HG02798 (cell line): ENCODE measurements around the gene LMBR1L.
"Not testable (repeated sequence)": the region's sequence is repeated elsewhere in the genome, so short reads cannot be mapped to it uniquely, and the experiment has no call there.

Experiments
- ATAC-seq: cut with Tn5 transposase; IDR thresholded peaks from one replicate; pipeline ENCODE4 v1.9.1; 2021; ENCODE audit warnings: mild to moderate bottlenecking; ENCODE audit not compliant: unreplicated experiment, poor library complexity

The LMBR1L gene

DNA sequence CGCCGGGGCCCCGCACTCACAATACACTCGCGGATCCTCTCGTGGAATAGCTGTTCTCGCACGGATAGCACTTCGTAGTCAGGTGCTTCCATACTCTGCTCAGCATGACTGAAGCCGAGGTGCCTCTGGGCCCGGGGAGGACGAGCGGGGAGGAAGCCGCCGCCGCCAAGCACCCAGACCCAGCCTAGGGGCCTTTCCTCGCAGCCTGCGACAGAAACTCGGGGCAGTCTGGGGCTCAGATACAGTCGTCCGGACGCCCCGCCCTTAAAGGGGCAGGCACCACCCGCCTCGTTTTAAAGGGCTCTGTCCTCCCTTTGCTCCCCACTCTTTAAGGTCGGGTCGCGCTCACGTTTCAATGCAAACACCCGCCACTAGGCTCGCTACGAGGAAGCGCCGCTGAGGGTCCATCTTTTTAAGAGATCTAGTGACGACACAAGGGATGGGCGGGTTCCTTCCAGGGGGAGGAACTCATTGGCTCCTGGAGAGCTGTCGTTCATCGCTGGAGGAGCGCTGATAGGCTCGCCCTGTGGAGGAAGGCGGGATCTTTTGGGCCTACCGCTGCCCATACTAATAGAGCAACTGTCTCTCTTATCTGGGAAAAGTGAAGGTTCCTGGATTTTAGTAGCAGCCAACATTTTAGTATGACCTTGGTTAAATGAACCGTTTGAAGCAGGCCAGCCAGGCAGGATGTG lies at the start of gene LMBR1L:
Gene LMBR1L (minus strand): TSS at position 384 of the 692 bp plus-strand sequence. CDS start 292 bp downstream, at position 92.
- peak; percentile 99 for ATAC-seq

DNA sequence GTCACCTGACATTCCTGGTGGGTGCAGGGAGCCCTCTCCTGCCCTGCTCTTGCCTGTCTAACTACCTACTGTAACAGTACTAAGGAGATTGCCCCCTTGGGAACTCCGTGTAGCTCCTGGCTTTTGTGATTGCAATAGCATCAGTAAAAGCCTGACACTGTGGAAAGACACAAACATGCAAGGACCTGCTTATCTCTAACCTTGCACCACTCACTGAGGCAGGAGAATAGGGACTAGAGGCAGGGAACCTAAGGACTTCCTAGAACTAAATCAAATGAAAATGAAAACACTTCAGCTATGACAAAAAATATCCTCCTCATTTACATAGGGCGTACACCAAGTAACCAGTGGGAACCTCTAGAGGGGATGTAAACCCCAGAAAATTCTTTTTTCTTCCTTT lies 49.8 kb upstream of the LMBR1L start:
- ATAC-seq = no peak

DNA sequence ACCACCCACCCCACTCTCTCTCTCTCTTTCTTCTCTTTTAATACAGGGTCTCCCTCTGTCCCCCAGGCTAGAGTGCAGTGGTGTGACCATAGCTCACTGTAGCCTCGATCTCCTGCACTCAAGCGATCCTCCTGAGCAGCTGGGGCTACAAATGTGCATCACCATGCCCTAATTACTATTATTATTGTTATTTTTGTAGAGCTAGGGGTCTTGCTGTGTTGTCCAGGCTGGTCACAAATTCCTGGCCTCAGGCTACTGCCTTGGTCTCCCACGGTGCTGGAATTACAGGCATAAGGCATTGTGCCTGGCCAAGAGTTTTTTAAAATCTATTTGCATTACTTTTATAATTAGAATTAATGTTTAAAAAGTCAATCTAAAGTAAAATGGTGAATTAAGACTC lies 43.6 kb upstream of the LMBR1L start:
- no peak for ATAC-seq

- ATAC-seq = no peak
Measured at GRCh38 chr12:49147384-49147783, 36.7 kb upstream of the LMBR1L start.

DNA sequence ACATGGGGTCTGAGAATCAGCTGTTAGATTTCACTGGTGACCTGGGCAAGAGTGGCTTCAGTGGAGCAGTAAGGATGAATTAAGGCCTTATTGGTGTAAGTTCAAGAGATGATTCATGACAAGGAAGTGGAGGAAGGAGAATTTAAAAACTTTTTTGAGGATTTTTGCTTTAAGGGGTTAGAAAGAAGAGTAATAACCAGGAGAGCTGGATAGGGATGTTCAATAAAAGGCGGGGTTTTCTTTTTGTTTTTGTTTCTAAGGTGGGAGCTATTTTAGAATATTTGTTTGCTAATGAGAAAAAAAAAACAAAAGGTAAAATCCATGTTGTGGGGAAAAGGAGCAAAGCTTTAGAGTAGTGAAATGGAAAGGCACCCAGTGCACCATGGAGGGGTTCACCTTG lies 35.8 kb upstream of the LMBR1L start:
- no peak for ATAC-seq

DNA sequence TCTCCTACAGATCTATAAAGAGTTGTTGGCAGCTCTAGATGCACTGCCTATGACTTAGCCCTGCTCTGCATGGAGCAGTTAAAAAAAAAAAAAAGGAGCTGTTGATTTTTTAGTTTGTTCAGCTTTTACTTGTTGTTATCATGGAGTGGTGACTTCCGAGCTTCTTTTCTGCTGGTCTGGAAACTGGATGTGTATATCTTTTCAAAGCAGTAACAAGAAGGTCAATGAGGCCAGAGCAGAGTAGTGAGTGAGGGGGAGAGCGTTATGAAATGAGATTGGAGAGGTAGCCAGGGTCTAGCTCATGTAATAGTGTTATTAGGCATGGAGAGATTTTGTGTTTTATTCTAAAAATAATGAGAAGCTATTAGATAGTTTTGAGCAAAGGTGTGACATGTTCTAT lies 33.7 kb upstream of the LMBR1L start:
- no peak for ATAC-seq

DNA sequence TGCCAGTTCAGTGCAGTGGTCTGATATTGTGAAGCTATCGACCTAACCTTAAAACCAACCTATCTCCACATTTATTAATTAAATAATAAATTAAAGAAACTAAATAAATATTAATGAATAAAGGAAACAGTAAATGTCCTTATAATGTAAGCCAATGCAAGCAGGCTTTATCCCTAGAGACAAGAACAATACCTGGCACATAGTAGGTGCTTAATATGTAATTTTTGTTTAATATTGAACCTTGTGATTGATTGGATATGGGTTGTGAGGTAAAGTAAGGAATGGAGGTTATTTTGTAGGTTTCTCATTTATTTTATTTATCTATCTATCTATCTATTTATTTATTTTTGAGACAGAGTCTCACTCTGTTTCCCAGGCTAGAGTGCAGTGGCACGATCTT lies 28.4 kb upstream of the LMBR1L start:
- ATAC-seq = no peak

DNA sequence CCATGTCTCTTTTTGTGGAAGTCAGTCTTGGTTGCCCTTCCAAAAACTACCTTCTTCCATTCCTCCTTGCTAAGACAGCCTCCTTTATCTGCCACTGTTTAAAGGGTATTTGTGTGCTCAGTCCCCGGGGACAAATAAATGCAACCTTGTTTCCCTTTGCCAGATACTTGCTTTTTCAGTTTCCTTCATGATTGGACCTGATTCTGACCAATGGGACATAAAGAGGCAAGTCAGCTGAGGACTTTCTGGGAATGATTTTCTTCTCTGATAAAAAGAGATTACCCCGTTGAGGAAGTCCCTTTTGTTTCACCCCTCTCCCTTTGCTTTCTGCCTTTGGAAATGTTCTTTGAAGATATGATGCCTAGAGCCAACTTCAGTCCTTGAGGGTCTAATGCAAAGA lies 27.9 kb upstream of the LMBR1L start:
- ATAC-seq = no peak

- no peak for ATAC-seq
Measured at GRCh38 chr12:49137476-49137875, 26.8 kb upstream of the LMBR1L start.

GRCh38 chr12:49136997-49137396 lies 26.4 kb upstream of the LMBR1L start:
- not testable (repeated sequence) for ATAC-seq

- no peak for ATAC-seq
Measured at GRCh38 chr12:49133590-49133989, 22.9 kb upstream of the LMBR1L start.

- ATAC-seq = no peak
Measured at GRCh38 chr12:49133014-49133413, 22.4 kb upstream of the LMBR1L start.

GRCh38 chr12:49131894-49132461 lies 21.3 kb upstream of the LMBR1L start:
- ATAC-seq = no peak

DNA sequence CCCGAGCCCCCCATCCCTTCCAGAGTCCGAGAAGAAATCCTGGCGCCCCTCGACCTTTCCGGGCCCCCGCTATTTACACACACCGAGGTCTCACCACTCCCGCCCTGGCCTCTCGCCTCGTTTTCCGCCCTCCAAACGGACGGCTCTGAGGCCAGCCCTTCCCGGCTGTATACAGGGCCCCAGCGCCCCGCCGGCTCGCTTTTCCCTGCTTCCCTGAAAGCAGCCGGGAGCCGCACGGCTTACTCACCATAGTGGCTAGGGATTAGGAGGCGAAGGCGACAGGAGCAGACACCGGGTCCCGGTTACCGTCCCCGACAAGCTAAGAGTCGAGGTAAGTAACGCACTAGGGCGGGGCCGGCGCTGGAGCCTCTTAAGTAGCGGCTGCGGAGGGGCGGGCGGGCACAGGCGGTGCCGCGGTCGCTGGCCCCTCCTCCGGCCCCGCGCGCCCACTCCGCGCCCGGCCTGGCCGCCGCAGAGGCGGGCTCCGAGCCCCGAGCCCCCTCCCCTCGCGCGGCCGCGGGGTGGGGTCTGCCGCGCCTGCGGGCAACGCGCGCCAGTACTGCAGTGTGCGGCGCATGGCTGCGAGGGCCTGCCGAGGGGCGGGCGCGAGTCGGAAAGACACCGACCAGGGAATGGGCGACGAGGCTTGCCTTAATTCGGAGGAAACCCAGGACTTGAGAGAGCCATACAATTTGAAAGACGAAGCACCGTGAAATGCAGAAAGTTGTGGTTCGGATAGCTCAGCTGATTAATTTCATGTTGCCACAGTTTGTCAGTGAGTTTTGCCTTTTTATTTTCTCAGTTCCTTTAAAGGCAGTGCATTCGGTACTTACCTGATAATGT lies 20.6 kb upstream of the LMBR1L start, which contains the start of gene TUBA1B:
Gene TUBA1B (minus strand): TSS at position 345 of the 843 bp plus-strand sequence. CDS start 95 bp downstream, at position 250.
- peak; percentile 75 for ATAC-seq

DNA sequence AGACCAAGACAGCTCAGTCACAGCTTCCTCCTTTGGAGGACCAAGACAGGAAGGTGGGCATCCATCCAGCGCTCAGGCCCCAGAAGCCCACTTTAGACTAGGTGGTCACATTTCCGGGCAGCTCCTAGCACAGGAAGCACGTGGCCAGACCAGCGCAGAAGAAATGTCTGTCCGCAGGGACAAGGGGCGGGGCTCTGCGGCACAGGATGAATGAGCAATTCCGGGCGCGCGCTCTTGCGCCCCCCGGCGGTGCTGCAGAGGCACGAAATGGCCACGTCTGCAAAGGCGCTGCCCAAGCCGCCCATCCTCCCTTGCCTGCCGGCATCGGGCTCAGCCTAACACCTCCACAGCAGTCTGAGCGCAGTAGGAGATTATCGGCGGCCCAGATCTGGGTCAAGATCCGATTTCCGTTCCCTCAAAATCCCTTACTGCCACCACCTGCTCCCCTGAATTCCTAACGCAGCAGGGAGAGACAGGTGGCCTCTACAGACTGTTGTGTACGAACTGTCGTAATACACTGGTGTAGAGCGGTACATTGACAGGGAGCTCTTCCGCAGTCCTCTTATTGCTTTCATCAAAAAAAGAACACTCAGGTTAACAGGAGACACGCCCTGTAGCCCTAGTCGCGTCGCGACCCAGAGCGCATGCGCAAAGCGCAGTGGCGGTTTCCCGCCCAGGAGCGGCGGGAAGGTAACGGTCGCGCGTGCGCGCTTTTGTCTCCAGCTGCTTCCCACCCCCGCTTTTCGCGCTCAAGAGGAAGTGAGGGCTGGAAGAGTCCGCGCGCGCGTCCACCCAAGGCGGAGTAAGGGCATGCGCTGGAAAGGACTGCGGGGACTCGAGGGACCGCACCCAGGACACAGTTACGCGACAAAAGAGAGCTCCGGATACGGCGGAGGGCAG lies 19.8 kb upstream of the LMBR1L start:
- ATAC-seq = peak; percentile 56

DNA sequence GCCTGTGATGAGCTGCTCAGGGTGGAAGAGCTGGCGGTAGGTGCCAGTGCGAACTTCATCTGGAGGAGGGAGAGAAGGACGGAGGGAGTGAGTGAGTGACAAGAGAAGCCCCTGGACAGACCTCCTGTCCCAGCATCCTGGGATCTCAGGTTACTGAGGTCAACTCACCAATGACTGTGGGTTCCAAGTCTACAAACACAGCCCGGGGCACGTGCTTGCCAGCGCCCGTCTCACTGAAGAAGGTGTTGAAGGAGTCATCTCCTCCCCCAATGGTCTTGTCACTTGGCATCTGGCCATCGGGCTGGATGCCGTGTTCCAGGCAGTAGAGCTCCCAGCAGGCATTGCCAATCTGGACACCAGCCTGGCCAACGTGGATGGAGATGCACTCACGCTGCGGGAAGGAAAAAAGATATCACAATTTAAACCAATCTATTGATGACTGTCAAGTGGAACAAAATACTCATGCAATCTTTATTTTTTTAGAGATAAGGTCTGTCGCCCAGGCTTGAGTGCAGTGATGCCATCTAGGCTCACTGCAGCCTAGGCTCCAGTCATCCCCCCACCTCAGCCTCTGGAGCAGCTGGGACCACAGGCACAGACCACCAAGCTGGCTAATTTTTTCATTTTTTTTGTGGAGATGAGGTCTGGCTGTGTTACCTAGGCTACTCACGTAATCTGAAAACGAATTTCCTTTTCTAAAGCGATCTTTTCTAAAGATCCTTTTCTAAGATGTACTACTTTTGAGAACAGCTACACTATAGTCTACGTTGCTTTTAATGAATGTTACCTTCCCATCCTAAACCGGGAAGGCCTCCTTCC lies 18.9 kb upstream of the LMBR1L start:
- ATAC-seq = no peak

- ATAC-seq = not testable (repeated sequence)
Measured at GRCh38 chr12:49127971-49128370, 17.3 kb upstream of the LMBR1L start.

DNA sequence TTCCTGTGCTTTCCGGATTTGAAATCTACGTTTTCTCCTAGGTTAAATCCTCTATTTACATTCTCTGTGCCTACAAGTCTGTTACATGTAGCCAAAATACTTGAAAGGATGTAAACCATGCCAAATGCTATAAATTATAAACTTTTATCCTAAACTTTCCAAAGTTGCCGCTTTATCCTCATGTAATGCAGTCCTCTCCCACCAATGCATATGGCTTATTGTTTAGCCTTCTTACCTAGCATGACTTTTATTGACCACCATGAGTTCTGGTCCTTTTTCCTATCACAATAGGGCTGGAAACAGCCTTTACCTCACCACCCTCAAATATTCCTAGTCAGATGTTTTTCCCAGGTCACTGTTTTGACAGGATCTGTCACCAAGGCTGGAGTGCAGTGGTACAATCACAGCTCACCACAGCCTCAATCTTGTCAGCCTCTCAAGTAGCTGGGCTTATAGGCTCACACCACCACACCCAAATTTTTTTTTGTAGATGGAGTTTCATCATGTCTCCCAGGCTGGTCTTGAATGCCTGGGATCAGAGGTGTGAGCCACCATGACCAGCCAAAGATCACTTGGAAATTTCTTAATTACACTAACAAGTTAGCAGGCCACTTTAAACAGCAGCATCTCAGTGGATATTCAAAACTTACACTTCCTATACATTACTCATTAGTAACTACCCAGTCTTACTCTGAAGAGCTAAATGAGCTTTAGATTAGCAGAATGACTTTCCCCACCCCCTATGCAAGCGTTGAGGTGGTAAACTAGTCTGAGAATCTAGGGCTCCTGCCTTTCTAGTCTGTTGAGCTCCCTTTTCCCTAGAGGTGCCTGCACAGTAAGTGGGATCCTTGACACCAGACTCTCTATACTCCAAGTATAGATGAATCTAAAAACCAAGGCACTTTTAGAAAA lies 16.5 kb upstream of the LMBR1L start:
- no peak for ATAC-seq
